ENCODE data around the gene SKIDA1.
"Not testable (repeated sequence)": the region's sequence is repeated elsewhere in the genome, so short reads cannot be mapped to it uniquely, and the experiment has no call there.

Gene SKIDA1

DNA sequence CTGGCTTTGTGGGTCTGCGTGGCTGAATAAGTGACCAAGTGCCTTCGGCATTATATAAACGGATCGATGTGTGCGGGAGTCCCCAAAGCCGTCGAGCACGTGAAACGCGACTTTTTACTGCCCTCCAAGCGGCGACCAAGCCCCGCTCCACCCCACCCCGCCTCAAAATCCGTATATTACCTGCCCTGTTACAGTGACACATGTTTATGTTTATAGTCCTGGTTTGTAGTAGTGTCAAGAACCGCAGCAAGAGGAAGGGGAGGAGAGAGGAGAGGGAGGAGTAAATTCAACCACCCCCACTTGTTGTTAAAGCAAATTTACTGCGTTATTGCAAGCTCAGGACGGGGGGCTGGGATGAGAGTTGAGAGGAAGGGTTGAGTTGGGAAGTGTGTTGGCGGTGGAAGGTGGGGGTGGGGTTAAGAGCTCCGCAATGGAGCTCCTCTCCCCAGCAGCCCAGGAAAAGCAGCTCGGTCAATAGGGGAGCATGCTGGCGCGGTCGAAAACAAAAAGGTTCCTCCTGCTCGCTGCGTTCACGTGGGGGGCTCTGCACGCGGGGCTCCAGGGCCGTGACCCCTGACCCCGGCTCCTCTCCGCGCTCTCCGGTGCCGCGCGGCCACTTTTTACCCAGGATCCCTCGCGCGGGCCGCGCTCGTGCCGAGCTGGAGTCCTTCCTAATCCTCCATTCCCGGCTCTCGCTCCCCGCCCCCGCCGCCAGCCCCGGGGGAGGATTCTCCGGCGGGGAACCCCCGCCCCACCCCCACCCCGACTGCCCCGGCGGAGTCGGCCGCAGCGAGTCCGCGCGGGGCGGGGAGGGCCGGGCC, at the start of gene SKIDA1:
TSS of gene SKIDA1 (minus strand) at position 316 of the 821 bp plus-strand sequence. CDS start 7,860 bp downstream, outside the sequence.
- peak; percentile 75 for DNase-seq

GRCh38 chr10:21574514-21574913, 49.0 kb upstream of the SKIDA1 start:
- DNase-seq = not testable (repeated sequence)

DNA sequence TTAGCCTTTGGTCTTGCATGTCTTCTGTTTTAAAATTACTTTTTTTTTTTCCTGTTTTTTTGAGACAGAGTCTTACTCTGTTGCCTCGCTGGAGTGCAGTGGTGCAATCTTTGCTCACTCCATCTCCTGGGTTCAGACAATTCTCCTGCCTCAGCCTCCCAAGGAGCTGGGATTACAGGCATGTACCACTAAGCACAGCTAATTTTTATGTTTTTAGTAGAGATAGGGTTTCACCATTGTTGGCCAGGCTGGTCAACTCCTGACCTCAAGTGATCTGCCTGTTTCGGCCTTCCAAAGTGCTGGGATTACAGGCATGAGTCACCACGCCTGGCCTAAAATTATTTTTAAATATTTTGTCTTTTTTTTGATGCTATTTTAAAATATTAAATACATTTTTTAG, 47.1 kb upstream of the SKIDA1 start:
- no peak for DNase-seq

- no peak for DNase-seq
Measured at GRCh38 chr10:21570761-21571521, 45.5 kb upstream of the SKIDA1 start.

DNA sequence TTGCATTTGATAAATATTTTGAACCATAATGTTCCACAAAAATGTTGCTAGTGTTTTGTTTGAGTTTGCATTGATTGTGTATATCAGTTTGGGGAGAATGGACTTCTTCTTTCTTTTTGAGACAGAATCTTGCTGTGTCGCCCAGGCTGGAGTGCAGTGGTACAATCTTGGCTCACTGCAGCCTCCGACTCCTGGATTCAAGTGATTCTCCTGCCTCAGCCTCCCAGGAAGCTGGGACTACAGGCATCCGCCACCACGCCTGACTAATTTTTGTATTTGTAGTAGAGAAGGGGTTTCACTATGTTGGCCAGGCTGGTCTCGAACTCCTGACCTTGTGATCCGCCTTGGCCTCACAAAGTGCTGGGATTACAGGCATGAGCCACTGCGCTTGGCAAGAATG, 33.5 kb upstream of the SKIDA1 start:
- DNase-seq = not testable (repeated sequence)

- DNase-seq = no peak
Measured at GRCh38 chr10:21556527-21556926, 31.0 kb upstream of the SKIDA1 start.

- DNase-seq = no peak
Measured at GRCh38 chr10:21552638-21553037, 27.2 kb upstream of the SKIDA1 start.

DNA sequence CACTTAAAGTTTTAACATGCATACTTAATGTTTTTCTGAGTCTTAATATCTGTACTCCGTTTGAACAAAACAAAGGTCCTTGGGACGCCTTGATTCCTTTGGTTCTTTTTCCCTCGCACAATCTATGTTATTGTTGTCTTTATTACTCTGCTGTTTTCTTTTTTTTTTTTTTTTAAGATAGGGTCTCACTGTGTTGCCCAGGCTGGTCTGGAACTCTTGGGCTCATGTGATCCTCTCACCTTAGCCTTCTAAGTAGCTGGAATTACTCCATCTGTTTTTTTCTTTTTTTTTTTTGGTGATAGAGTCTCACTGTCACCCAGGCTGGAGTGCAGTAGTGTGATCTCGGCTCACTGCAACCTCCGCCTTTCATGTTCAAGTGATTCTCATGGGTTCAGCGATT, 21.8 kb upstream of the SKIDA1 start:
- DNase-seq = no peak

DNA sequence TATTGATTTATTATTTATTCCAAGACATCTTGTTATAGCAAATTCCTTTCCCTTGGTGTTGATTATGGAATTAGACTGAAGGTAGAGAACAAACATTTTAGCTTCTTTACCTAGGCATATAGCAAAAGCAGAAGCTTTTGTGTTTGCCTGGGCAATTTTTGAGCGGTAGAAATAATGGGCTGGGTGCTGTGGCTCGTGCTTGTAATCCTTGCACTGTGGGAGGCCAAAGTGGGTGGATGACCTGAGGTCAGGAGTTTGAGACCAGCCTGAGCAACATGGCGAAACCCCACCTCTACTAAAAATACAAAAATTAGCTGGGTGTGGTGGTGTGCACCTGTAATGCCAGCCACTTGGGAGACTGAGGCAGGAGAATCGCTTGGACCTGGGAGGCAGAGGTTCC, 15.2 kb upstream of the SKIDA1 start:
- not testable (repeated sequence) for DNase-seq

- no peak for DNase-seq
Measured at GRCh38 chr10:21536874-21537273, 11.4 kb upstream of the SKIDA1 start.

GRCh38 chr10:21535976-21536375, 10.5 kb upstream of the SKIDA1 start:
- DNase-seq = not testable (repeated sequence)

- no peak for DNase-seq
Measured at GRCh38 chr10:21535494-21535965, 10.0 kb upstream of the SKIDA1 start.

DNA sequence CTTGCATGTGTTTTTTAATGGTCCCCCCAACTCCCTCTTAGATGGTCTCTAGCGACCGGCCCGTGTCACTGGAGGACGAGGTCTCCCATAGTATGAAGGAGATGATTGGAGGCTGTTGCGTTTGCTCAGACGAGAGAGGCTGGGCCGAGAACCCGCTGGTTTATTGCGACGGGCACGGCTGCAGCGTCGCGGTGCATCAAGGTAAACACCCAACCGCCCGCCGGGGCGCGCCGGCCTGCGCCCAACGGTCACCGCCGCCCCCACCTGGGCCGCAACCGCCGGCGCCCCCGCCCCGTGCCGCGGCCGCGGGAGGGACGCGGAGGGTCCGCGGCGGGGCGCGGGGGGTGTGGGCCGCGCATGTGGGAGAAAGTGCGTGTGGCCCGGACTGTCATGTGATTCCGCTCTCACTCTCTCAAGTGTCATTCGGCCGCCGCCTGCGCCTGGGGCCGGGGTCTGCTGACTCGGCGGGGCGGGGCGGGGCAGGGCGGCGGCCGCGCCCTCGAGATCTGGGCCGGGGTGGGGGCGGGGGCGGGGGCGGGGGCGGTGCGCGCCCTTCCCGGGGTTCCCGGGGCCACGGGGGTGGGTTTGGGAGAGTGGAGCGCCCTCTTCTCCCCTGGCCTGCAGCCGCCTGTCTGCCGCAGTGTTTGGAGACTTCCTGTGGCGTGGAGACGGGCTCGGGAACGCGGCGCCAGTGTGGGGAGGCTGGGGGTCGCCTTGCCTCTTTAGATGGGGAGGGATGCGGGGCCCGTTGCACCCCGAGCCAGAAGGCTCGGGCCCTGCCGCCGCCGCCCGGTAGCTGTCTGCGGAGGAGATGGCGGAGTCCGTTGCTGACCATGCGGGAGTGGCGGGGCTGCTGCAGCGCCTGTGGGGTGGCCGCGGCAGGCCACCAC, 9.4 kb upstream of the SKIDA1 start:
- peak; percentile 64 for DNase-seq

GRCh38 chr10:21534280-21534586, 8.8 kb upstream of the SKIDA1 start:
- DNase-seq = no peak

DNA sequence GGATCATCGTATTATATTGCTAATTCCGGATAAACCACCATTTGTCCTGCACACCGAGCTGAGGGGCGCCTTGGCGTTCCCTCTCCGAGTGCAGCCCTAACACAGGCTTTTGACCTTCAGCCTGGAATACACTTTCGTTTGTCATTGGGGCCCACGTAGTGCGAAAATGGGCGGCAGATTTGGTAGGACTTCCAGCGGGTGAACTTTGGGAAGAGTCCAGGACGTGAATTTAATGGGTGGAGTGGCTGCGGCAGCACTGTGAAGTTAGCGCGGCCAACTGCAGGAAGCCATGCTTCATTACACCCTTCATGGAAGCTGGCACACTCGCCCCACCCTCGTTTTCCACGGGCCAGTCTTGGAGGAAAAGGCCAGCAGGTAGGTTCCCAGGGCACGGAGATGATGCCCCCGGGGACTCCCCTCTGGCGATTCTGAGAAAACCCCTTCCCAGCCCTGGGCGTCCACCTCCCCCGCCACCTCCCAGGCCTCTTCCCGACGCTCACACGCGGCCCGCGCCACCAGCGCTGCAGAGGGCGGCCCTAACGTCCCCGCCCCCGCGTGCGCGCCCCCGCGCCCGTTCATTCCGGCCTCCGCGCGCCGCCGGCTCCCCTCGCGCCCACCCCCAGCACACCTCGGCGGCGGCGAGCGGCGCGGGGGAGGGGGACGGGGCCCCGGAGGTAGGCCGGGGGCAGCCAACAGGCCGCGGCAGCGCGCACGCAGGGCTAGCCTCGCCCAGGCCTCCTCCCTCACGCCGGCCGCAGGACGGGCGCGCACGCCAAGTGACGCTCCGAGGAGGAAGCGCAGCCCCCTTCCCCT, 8.2 kb upstream of the SKIDA1 start, which contains the start of gene MLLT10:
TSS of gene MLLT10 (plus strand) at position 766 of the 813 bp plus-strand sequence. CDS start 413 bp downstream, outside the sequence.
- DNase-seq = peak; percentile 90

DNA sequence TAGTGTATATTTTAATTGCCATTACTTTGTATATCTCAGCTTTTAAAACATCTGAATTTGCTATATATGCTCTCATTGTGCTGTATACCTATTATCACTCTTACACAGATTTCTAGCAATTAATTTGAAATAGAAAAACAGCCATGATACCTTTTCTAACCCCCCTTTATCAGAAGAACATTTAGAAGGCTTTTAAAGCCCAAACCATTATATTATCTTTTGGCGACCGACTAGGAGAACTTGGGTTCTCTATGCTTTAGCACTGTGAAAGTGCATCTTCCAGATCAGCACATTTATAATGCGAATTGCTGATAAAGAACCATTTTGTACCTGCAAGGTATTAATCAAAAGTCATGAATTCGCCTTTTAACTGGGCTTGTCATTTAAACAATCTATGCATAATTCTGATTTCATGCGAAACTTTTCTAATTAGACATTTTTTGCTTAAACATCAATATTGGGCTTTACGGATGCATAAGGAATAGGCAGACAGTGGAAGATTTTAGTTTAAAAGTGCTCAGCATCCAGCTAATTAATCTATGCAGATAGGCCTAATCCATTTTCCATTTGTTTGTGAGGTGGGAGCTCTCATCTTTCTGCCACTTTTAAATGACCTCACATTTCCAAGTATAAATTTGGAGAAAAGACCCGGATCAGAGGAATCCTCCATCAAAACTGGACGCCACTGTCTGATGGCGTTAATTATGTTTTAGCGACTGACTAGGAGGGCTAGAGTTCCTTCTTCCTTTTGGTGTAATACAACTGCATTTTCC, 7.4 kb upstream of the SKIDA1 start:
- no peak for DNase-seq

GRCh38 chr10:21531164-21531563, 5.7 kb upstream of the SKIDA1 start:
- DNase-seq = no peak

- no peak for DNase-seq
Measured at GRCh38 chr10:21530641-21531040, 5.2 kb upstream of the SKIDA1 start.

DNA sequence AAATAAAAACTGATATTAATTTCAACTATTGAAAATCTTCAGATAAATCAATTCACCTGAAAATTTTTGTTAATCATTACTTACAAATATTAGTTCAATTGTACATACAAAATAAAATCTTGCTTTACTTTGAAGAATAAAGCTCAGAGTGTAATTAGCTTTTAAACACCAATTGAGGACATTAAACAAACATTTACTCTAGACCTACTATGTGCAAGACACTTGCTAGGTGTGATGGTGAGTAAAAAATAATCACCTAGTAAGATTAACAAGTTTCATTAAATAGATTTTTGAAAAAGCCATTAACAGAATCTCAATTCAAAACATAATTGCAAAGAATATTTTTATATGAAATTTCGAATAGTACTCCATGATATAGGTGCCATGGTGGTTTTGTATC, 4.7 kb upstream of the SKIDA1 start:
- no peak for DNase-seq

- DNase-seq = no peak
Measured at GRCh38 chr10:21529032-21529910, 3.8 kb upstream of the SKIDA1 start.
